NT2/D1 (cell line): Measurements from ENCODE around the gene USP44.
A peak's percentile ranks its signal among the peaks of the same experiment; 100 is the strongest.

ENCODE experiments used
- DNase-seq: peaks from one replicate; pipeline ENCODE4 v3.0.0-alpha.2; 2011; ENCODE audit warnings: low read depth, low spot score
- H3K27me3 ChIP-seq: 2 replicates; pipeline ENCODE4 v1.6.0; 2011; ENCODE audit warnings: mild to moderate bottlenecking; ENCODE audit not compliant: insufficient read length, insufficient read depth
- H3K36me3 ChIP-seq: 2 replicates; pipeline ENCODE4 v1.6.1; 2011; ENCODE audit warnings: mild to moderate bottlenecking, low read length, mixed read lengths; ENCODE audit not compliant: insufficient read depth, insufficient read length
- H3K4me1 ChIP-seq: 2 replicates; pipeline ENCODE4 v1.5.1; 2011; ENCODE audit not compliant: insufficient read depth, insufficient read length
- H3K4me3 ChIP-seq: 2 replicates; pipeline ENCODE4 v1.5.1; 2011; ENCODE audit warnings: low read depth; ENCODE audit not compliant: insufficient read length
- H3K9ac ChIP-seq: 2 replicates; pipeline ENCODE4 v1.6.0; 2011; ENCODE audit warnings: low read depth; ENCODE audit not compliant: insufficient read length
- H3K9me3 ChIP-seq: 2 replicates; pipeline ENCODE4 v1.5.1; 2011; ENCODE audit warnings: mild to moderate bottlenecking, low read length; ENCODE audit not compliant: insufficient read depth
- SUZ12 ChIP-seq: IDR thresholded peaks from 2 replicates; pipeline ENCODE4 v1.6.1; 2011; ENCODE audit not compliant: insufficient read length, insufficient read depth; ENCODE audit errors: extremely low read depth
- YY1 ChIP-seq: IDR thresholded peaks from 2 replicates; pipeline ENCODE4 v1.6.1; 2011; ENCODE audit not compliant: insufficient read length, insufficient read depth
- ZNF274 ChIP-seq: IDR thresholded peaks from 2 replicates; pipeline ENCODE4 v1.6.1; 2011; ENCODE audit warnings: mild to moderate bottlenecking, low read depth, low read length

Gene USP44

GRCh38 chr12:95554532-95555071, 3.3 kb upstream of the USP44 start:
- no peak for DNase-seq
- no peaks in the 10 kb centered on the region for H3K36me3 ChIP-seq
- no peak for TF ChIP-seq ZNF274
- no peak for TF ChIP-seq YY1
- no peak for TF ChIP-seq SUZ12
- H3K4me3 ChIP-seq: no peak overlapping the region
- H3K4me1 ChIP-seq: no peaks in the 10 kb centered on the region
- no peaks in the 10 kb centered on the region for H3K27me3 ChIP-seq
- H3K9ac ChIP-seq: no peak overlapping the region
- H3K9me3 ChIP-seq: no peaks in the 10 kb centered on the region

GRCh38 chr12:95553197-95553943, 2.1 kb upstream of the USP44 start:
- H3K36me3 ChIP-seq: no peaks in the 10 kb centered on the region
- no peak for DNase-seq
- no peaks in the 10 kb centered on the region for H3K4me1 ChIP-seq
- no peak overlapping the region for H3K4me3 ChIP-seq
- H3K9me3 ChIP-seq: no peaks in the 10 kb centered on the region
- no peak overlapping the region for H3K9ac ChIP-seq
- TF ChIP-seq SUZ12: no peak
- no peak for TF ChIP-seq ZNF274
- TF ChIP-seq YY1: no peak
- H3K27me3 ChIP-seq: no peaks in the 10 kb centered on the region

- Histone ChIP-seq H3K36me3 (no peaks in the 10 kb centered on the region), H3K27me3 (no peaks in the 10 kb centered on the region), H3K9ac (peak overlapping the region; percentile 71), H3K4me1 (no peaks in the 10 kb centered on the region), H3K4me3 (peak overlapping the region; percentile 83), H3K9me3 (no peaks in the 10 kb centered on the region)
- no peak for DNase-seq
- TF ChIP-seq YY1 (no peak), ZNF274 (no peak), SUZ12 (no peak)
Measured at GRCh38 chr12:95551913-95552516, 739 bp upstream of the USP44 start.

GRCh38 chr12:95549392-95550084, 1.7 kb downstream of the USP44 start:
- DNase-seq: no peak
- no peaks in the 10 kb centered on the region for H3K36me3 ChIP-seq
- TF ChIP-seq ZNF274 (no peak), SUZ12 (no peak), YY1 (no peak)
- H3K9ac ChIP-seq: peak overlapping the region; percentile 86
- peak overlapping the region; percentile 83 for H3K4me3 ChIP-seq
- H3K4me1 ChIP-seq: no peaks in the 10 kb centered on the region
- H3K9me3 ChIP-seq: no peaks in the 10 kb centered on the region
- H3K27me3 ChIP-seq: no peaks in the 10 kb centered on the region

- H3K4me1 ChIP-seq: no peaks in the 10 kb centered on the region
- no peaks in the 10 kb centered on the region for H3K36me3 ChIP-seq
- no peaks in the 10 kb centered on the region for H3K27me3 ChIP-seq
- peak overlapping the region; percentile 96 for H3K9ac ChIP-seq
- DNase-seq: no peak
- H3K9me3 ChIP-seq: no peaks in the 10 kb centered on the region
- TF ChIP-seq YY1: peak; percentile 67
- no peak for TF ChIP-seq SUZ12
- peak overlapping the region; percentile 83 for H3K4me3 ChIP-seq
Measured at GRCh38 chr12:95548539-95549391, 2.5 kb downstream of the USP44 start.

GRCh38 chr12:95548056-95548538, 3.2 kb downstream of the USP44 start:
- no peaks in the 10 kb centered on the region for H3K36me3 ChIP-seq
- H3K27me3 ChIP-seq: no peaks in the 10 kb centered on the region
- TF ChIP-seq SUZ12 (no peak), ZNF274 (no peak), YY1 (no peak)
- peak overlapping the region; percentile 83 for H3K4me3 ChIP-seq
- no peaks in the 10 kb centered on the region for H3K4me1 ChIP-seq
- H3K9me3 ChIP-seq: no peaks in the 10 kb centered on the region
- no peak for DNase-seq
- peak overlapping the region; percentile 96 for H3K9ac ChIP-seq
